Liver (tissue), 9 donors: ENCODE measurements around the gene H2BK1. TPM values are rescaled to one million over a fixed set of nuclear protein-coding genes. Genes with fewer than 3 reads are reported as not detected.

Experiments
- DNase-seq: peaks from one replicate; pipeline ENCODE4 v3.0.0-alpha.2; 2017; ENCODE audit warnings: low spot score
- H3K27ac ChIP-seq, 2 donors: one replicate each; pipeline ENCODE4 v1.7.0; 2013; ENCODE audit warnings: inconsistent platforms in 2 of 2, low read length in 2 of 2, control low read depth in 1 of 2, low read depth in 1 of 2, mild to moderate bottlenecking in 1 of 2
- H3K27me3 ChIP-seq, 4 donors: one replicate each; pipeline versions ENCODE4 v1.6.1 to v1.7.0; 2013; ENCODE audit warnings: low read length in 3 of 4, inconsistent platforms in 1 of 4, mild to moderate bottlenecking in 1 of 4, moderate library complexity in 1 of 4; ENCODE audit not compliant: control insufficient read depth in 4 of 4, insufficient read depth in 4 of 4
- H3K36me3 ChIP-seq, 4 donors: one replicate each; pipeline versions ENCODE4 v1.6.1 to v1.7.0; 2013; ENCODE audit warnings: low read length in 3 of 4, mild to moderate bottlenecking in 3 of 4, low read depth in 1 of 4, moderate library complexity in 1 of 4; ENCODE audit not compliant: control insufficient read depth in 4 of 4, insufficient read depth in 3 of 4
- H3K4me1 ChIP-seq, 4 donors: one replicate each; pipeline versions ENCODE4 v1.6.1 to v1.7.0; 2013; ENCODE audit warnings: low read length in 3 of 4, mild to moderate bottlenecking in 3 of 4, moderate library complexity in 1 of 4; ENCODE audit not compliant: control insufficient read depth in 4 of 4, insufficient read depth in 4 of 4
- H3K4me3 ChIP-seq, 3 donors: one replicate each; pipeline versions ENCODE4 v1.6.1 to v1.7.0; 2013; ENCODE audit warnings: low read length in 3 of 3, control low read depth in 1 of 3, low read depth in 1 of 3, mild to moderate bottlenecking in 1 of 3
- H3K9ac ChIP-seq, 2 donors: one replicate each; pipeline ENCODE4 v1.7.0; 2013; ENCODE audit warnings: low read length in 2 of 2, mild to moderate bottlenecking in 2 of 2, moderate library complexity in 2 of 2, control low read depth in 1 of 2, low read depth in 1 of 2
- H3K9me3 ChIP-seq, 4 donors: one replicate each; pipeline versions ENCODE4 v1.6.1 to v1.7.0; 2013; ENCODE audit warnings: low read length in 3 of 4; ENCODE audit not compliant: control insufficient read depth in 4 of 4
- ATF3 ChIP-seq: IDR thresholded peaks from 2 replicates; pipeline ENCODE4 v1.6.1; 2016; ENCODE audit warnings: antibody characterized with exemption
- CTCF ChIP-seq: fragments of 150-350 bp; IDR thresholded peaks from 2 replicates; pipeline ENCODE4 v1.5.1; 2017; ENCODE audit warnings: improper control_type of control experiment, low read depth, low read length; ENCODE audit not compliant: missing input control
- EGR1 ChIP-seq, 2 donors: IDR thresholded peaks; 2 replicates each; pipeline ENCODE4 v1.6.1; 2016 to 2018; ENCODE audit warnings: antibody characterized with exemption in 2 of 2, low read depth in 2 of 2
- FOXA1 ChIP-seq: IDR thresholded peaks from 2 replicates; pipeline ENCODE4 v1.6.1; 2016; ENCODE audit warnings: antibody characterized with exemption
- FOXA2 ChIP-seq: IDR thresholded peaks from 2 replicates; pipeline ENCODE4 v1.6.1; 2016; ENCODE audit warnings: antibody characterized with exemption
- GABPA ChIP-seq, 2 donors: IDR thresholded peaks in 1 of 2; conservative IDR thresholded peaks in 1 of 2; 2 replicates each; pipeline ENCODE4 v1.6.1; 2016; ENCODE audit warnings: antibody characterized with exemption in 2 of 2, mild to moderate bottlenecking in 1 of 2, moderate library complexity in 1 of 2
- HNF4A ChIP-seq, 2 donors: conservative IDR thresholded peaks; 2 replicates each; pipeline ENCODE4 v1.6.1; 2016; ENCODE audit warnings: antibody characterized with exemption in 2 of 2, mild to moderate bottlenecking in 2 of 2
- HNF4G ChIP-seq: IDR thresholded peaks from 2 replicates; pipeline ENCODE4 v1.6.1; 2016; ENCODE audit warnings: antibody characterized with exemption
- JUND ChIP-seq, 2 donors: IDR thresholded peaks; 2 replicates each; pipeline ENCODE4 v1.6.1; 2016; ENCODE audit warnings: antibody characterized with exemption in 2 of 2
- MAX ChIP-seq: IDR thresholded peaks from 2 replicates; pipeline ENCODE4 v1.6.1; 2016; ENCODE audit warnings: antibody characterized with exemption
- NR2F2 ChIP-seq: IDR thresholded peaks from 2 replicates; pipeline ENCODE4 v1.6.1; 2016; ENCODE audit warnings: antibody characterized with exemption
- RAD21 ChIP-seq, 2 donors: IDR thresholded peaks; 2 replicates each; pipeline ENCODE4 v1.6.1; 2016; ENCODE audit warnings: antibody characterized with exemption in 2 of 2, mild to moderate bottlenecking in 2 of 2
- REST ChIP-seq: IDR thresholded peaks from 2 replicates; pipeline ENCODE4 v1.6.1; 2016; ENCODE audit warnings: antibody characterized with exemption, mild to moderate bottlenecking
- RXRA ChIP-seq, 2 donors: IDR thresholded peaks; 2 replicates each; pipeline ENCODE4 v1.6.1; 2017 to 2018; ENCODE audit warnings: antibody characterized with exemption in 2 of 2, mild to moderate bottlenecking in 1 of 2
- SP1 ChIP-seq: IDR thresholded peaks from 2 replicates; pipeline ENCODE4 v1.6.1; 2018; ENCODE audit warnings: antibody characterized with exemption, mild to moderate bottlenecking
- TAF1 ChIP-seq: conservative IDR thresholded peaks from 2 replicates; pipeline ENCODE4 v1.6.1; 2016; ENCODE audit warnings: antibody characterized with exemption, mild to moderate bottlenecking
- YY1 ChIP-seq: IDR thresholded peaks from 2 replicates; pipeline ENCODE4 v1.6.1; 2016; ENCODE audit warnings: antibody characterized with exemption, mild to moderate bottlenecking
- WGBS: extraction: QIAGEN DNeasy Blood & Tissue Kit; methylation state at CpG from one replicate; pipeline ENCODE4 v1.1.7; 2013; 5-methylcytosine and 5-hydroxymethylcytosine counted together
- polyA plus RNA-seq, 2 donors: library from polyadenylated mRNA; stranded (reverse) in 1 of 2; unstranded in 1 of 2; fragments of 200-250 nt in 1 of 2; fragments of >200 nt in 1 of 2; fragmentation: Nextera tagmentation in 1 of 2; extraction: Ambion mirVana in 1 of 2; gene quantifications; one replicate each; pipeline versions ENCODE4 v1.2.1 to v1.2.3, GENCODE V29; 2013 to 2015
- total RNA-seq, 2 donors: library from RNA; depleted of rRNA; stranded (reverse); fragments of >200 nt; gene quantifications; one replicate each; pipeline ENCODE4 v1.2.3, GENCODE V29; 2014
- donor health status: healthy.
- donor health status: healthy.
- donor health status: healthy.
- donor health status: healthy.
- donor health status: healthy.

The H2BK1 gene
- total and polyA plus RNA-seq, 4 donors: not detected

GRCh38 chr7:151244196-151244840 is 34.0 kb upstream of the H2BK1 start:
- no peak overlapping the region for H3K4me3 ChIP-seq
- WGBS: 30% methylated on average over 10 of the region's 10 CpGs
- no peak overlapping the region for H3K9ac ChIP-seq
- peak; percentile 57 for DNase-seq
- no peaks in the 10 kb centered on the region for H3K9me3 ChIP-seq
- peaks cover 0 to 4% (median 0%) of the 10 kb centered on the region in 4 donors for H3K27me3 ChIP-seq
- no peak overlapping the region for H3K27ac ChIP-seq
- H3K36me3 ChIP-seq: peaks cover 0 to 2% (median 0%) of the 10 kb centered on the region in 4 donors
- no peak for TF ChIP-seq TAF1
- no peak for TF ChIP-seq YY1
- TF ChIP-seq CTCF: peak; percentile 85
- TF ChIP-seq HNF4G: no peak
- no peak for TF ChIP-seq FOXA2
- TF ChIP-seq EGR1 (IDR thresholded peaks at IDR 0.05; ENCODE audit: low read depth in 2 of 2): no peak
- no peak for TF ChIP-seq MAX
- peak in 1 of 2 donors; percentile 73 for TF ChIP-seq RAD21 (IDR thresholded peaks at IDR 0.05)
- TF ChIP-seq JUND (IDR thresholded peaks at IDR 0.05): no peak
- no peak for TF ChIP-seq SP1
- TF ChIP-seq REST: no peak
- no peak for TF ChIP-seq RXRA (IDR thresholded peaks at IDR 0.05)
- TF ChIP-seq FOXA1: no peak
- TF ChIP-seq ATF3: no peak
- TF ChIP-seq GABPA (IDR thresholded peaks at IDR 0.05 in 1 of 2, conservative IDR thresholded peaks at IDR 0.05 in 1 of 2): no peak
- H3K4me1 ChIP-seq: peaks cover 8 to 28% (median 17%) of the 10 kb centered on the region in 4 donors

- H3K9ac ChIP-seq: no peak overlapping the region
- WGBS: 49% methylated on average over 17 of the region's 17 CpGs
- no peak overlapping the region for H3K27ac ChIP-seq
- H3K9me3 ChIP-seq: no peaks in the 10 kb centered on the region
- H3K4me1 ChIP-seq: peaks cover 3 to 22% (median 13%) of the 10 kb centered on the region in 4 donors
- peak overlapping the region in 1 of 3 donors; percentile 15 for H3K4me3 ChIP-seq
- peaks cover 0 to 4% (median 0%) of the 10 kb centered on the region in 4 donors for H3K27me3 ChIP-seq
- DNase-seq: no peak
- H3K36me3 ChIP-seq: peaks cover 0 to 2% (median 0%) of the 10 kb centered on the region in 4 donors
- TF ChIP-seq HNF4A (conservative IDR thresholded peaks at IDR 0.05) (no peak), GABPA (IDR thresholded peaks at IDR 0.05 in 1 of 2, conservative IDR thresholded peaks at IDR 0.05 in 1 of 2) (no peak), EGR1 (IDR thresholded peaks at IDR 0.05; ENCODE audit: low read depth in 2 of 2) (no peak), FOXA1 (no peak), NR2F2 (no peak), JUND (IDR thresholded peaks at IDR 0.05) (no peak), RXRA (IDR thresholded peaks at IDR 0.05) (no peak), HNF4G (no peak)
Observed at GRCh38 chr7:151243408-151244195, 33.3 kb upstream of the H2BK1 start.
